ENCODE results near the gene C3orf22. TPM values are rescaled to one million over a fixed set of nuclear protein-coding genes. Genes with fewer than 3 reads are reported as not detected.

The C3orf22 gene
- total RNA-seq, 1 donor from 2014 or later = not detected

GRCh38 chr3:126556637-126557414, 1.9 kb downstream of the C3orf22 start:
- intact Hi-C loops (cut with micrococcal nuclease) = no loop called here

DNA sequence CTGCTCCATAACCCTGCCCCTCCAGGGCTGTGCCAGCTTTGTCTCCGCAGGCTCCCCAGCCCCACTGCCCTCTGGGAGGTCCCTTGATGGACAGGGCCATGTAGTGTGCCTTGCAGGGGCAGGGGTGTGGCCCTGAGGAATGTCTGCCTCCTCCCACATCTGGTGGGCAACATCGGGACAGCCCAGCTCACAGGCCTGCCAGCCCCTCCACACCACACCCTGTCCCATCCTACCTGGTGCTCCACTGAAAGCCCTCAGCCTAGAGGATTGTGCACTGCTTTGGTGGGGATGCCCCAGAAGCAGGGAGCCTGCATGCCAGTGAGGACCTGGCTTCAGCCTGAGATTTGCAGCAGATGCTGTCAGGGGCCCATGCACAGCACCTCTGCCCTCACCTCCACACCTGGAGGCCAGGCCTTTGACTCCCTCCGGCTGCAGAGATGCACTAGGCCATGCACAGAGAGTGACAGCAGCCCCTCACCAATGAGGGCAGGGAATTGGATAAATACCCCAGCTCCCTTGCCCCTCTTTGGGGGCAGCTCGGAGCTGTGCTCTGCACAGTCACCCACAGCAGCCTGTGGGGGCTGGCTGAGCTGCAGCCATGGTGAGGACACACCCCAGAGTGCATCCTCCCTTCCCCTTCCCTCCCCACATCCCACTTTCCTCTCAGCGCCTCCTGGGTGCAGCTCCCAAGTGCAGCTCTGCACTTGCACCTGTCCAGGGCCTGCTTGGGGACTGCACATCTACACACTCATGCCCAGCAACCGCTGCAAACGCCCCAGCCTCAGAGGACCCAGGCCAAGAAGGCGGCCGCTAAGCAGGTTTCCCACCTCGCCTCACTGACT, 2.7 kb downstream of the C3orf22 start:
- intact Hi-C loops (cut with micrococcal nuclease) = no loop called here

- intact Hi-C loops (cut with micrococcal nuclease) = no loop called here
These were observed 3.9 kb downstream of the C3orf22 start for GRCh38 chr3:126554560-126555525.

- intact Hi-C loops (cut with micrococcal nuclease) = no loop called here
These were observed 5.2 kb downstream of the C3orf22 start for GRCh38 chr3:126553284-126554084.

DNA sequence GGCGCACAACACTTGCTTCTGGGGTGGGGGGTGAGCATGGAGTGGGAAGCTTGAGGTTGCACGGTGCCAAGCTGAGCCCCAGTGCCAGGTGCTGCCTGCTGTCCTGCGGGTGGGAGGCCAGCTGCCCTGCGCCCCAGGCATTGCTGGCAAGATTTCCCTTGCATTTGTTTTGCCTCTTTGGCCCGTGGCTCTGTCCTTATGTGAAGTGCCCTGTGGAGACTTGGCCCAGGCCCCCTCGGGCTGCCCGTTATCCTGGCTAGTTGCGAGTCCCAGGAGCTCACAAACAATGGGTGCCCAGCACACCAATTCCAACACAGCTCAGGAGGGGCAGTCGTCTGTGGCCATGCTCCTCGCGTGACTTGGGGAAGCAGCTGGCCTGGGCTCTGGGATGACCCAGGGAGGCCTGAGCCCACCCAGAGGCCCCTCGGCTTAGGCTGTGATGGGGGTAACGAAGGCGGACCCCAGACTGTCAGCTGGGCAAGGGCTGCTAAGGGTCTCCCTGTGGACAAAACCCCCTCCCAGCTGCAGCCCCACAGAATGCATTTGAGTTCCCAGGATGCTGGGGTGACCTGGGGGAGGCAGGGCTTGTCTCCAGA, 5.9 kb downstream of the C3orf22 start:
- intact Hi-C loops (cut with micrococcal nuclease) = no loop called here

GRCh38 chr3:126551839-126552687, 6.7 kb downstream of the C3orf22 start:
- intact Hi-C loops (cut with micrococcal nuclease) = no loop called here

GRCh38 chr3:126551121-126551838, 7.5 kb downstream of the C3orf22 start:
- intact Hi-C loops (cut with micrococcal nuclease) = no loop called here

DNA sequence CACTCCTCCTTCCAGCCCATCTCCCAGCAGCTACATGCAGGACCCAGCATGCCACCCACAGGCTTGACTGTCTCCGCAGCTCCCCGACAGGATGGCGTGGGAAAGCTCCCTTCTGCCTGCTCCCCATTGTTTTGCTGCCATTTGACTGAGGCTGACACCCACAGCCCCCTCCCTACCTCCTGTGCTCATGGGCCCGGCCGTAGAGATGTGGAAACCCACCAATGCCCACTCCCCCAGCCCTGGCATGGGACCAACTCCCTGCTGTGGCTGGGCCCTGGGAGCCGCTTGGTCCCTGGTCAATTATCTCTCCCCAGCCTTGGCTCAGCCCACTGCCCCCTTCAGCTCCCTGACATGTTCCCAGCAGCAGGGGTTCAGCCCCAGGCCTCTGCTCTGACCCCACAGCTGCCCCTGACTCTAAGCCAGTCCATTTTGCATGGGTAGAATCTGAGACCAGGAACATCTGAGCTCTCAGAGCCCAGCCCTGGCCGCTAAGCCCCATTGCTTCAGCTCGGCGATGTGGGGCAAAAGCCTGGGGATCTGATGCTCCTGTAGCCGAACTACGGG, 8.2 kb downstream of the C3orf22 start:
- intact Hi-C loops (cut with micrococcal nuclease) = no loop called here

DNA sequence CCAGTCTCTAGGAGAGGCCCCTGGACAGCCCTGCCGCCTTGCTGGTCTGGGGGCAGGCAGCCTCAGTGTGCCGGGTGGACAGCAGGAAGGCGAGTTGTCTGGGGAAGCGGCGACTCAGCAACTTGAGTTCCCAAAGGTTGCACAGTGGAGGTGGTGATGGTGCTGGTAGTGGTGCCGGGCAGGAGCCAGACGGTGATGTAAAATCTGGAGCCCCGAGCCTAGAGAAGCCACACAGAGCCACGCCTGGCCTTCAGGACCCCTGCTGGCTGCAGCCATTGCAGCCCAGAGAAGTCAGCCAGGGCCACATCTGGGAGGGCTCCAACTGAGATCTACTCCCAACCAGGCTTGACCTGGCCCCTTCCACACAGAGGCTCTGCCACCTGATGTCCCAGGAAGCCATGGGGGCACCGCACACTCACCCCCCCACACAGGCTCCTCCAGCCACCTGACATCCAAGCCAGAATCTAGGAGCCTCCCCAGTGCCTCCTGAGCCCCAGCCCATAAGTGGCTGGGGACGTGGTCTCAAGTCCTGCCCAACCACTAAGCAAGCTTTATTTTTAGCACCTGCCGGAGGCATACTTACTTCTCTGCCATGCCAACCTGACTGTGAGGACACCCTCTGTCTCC, 8.8 kb downstream of the C3orf22 start:
- intact Hi-C loops (cut with micrococcal nuclease) = no loop called here

GRCh38 chr3:126548556-126549466, 9.9 kb downstream of the C3orf22 start:
- intact Hi-C loops (cut with micrococcal nuclease) = no loop called here

DNA sequence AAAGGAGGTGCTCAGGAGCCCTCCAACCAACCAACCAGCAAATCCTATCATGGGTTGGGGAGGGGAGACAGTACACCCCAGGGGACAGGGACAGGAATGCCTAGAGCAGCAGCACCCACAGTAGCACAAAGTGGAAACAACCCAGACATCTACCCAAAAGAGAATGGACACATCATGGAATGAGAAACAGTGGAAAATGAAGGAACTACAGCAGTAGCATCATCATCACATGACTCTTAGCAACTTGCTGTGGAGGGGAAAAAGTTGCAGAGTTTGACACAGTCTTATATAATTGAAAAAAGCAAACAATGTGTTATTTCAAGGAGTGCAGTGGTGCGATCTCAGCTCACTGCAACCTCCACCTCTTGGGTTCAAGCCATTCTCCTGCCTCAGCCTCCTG, 11.0 kb downstream of the C3orf22 start:
- intact Hi-C loops (cut with micrococcal nuclease) = no loop called here

DNA sequence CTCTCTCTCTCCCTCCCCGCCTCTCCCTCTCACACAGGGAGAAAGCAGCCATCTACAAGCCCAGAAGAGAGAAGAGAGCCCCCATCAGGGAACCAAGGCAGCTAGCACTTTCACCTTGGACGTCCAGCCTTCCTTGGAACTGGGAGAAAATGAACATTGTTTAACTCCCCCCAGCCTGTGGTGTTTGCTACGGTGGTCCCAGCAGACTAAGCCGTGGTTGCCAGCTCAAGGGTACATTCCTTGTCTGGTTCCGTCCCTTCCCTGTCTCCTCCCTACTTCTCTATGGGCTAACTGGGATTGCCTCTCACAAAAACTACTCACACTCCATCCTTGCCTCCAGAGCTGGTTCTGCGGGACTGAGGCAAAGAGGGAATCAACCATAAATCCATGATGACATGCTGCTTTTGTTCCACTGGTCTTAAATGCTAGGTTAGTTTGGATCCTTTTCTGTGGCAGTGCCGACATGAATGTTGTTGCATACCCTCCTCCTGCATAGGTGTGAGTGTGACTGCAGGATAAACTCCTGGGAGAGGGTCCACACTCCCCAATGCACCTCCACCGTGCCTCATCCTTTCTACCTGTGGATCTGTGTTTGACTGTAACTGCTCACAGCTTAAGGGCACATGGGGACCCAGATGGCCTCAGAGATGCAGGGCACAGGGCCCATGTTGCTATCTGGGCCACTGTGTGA, 12.0 kb downstream of the C3orf22 start:
- intact Hi-C loops (cut with micrococcal nuclease) = no loop called here

DNA sequence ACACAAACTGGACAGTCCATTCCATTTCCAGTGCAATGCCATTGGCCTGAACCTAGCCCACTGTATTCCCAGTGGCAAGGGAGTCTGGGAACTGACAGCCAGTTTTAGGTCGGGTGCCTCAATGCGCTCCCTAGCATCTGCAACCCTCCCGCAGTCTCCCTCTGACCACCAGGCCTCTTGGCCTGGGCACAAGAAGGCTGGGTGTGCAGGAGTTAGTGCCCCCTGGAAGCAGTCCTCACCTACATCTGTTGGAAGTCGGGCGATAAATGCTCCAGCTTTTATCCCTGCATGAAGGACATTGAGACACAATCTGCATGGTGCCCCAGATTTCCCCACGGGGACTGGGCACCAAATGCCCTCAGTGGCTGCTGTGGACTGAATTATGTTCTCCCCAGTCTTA, 12.7 kb downstream of the C3orf22 start:
- intact Hi-C loops (cut with micrococcal nuclease) = no loop called here

DNA sequence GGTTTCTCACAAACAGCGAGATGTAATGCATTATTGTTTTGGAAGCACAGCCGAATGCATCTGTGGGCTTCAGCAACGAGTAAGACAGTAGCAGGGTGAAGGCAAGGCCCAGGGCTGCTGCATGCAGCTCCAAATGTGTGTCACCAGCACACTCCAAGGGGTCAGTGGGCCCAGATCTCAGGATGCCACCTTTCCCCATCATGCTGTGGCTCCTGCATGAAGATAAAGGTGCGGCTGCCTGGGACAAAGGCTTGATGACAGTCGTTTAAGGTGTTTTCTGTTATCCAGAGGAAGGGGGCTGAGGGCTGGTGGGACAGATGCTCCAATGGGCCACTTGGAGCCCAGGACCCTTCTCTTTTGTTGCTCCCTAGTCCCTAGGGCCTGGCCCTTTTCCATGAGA, 13.2 kb downstream of the C3orf22 start:
- intact Hi-C loops (cut with micrococcal nuclease) = no loop called here

DNA sequence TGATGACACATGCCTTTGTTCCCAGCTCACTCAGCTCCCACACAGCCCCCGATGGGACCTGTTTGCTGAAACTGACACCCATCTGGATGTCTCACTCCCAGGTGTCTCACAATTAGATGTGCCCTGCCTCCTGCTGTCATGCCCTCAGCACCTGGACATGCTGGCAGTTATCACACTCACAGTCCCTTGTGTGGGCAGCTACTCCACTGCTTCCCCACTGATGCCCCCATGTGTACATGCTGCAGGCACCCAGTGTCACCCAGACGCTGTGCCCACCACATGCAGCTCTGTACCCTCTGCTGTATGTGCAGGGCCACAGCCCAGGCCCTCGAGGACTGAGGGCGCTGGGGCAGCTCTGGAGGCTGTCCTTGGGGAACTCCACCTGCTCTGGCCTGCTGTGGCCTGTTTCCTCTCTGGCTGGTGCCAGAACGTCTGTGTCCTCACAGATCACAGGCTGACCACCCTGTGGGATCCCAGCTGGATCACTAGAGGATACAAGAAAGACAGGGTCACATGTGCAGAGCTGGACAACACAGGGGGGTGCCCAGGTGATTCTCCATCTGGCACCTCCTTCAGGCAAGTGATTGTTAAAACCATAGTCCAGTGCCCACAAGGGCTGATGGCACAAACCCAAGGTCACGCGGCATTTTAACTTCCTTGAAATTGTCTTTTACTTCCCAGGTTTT, 14.0 kb downstream of the C3orf22 start:
- intact Hi-C loops (cut with micrococcal nuclease) = no loop called here

All from T-helper 1 cell treated with Interleukin-12 subunit alpha and Interleukin-12 subunit beta and Interleukin-4 antibody, amounts not matched to agents 30 ng/mL and 1 ng/mL, for 36 hours (primary cell).